HG03135 (cell line): ENCODE results near the gene VTI1A.
A peak's percentile ranks its signal among the peaks of the same experiment; 100 is the strongest.
"Not testable (repeated sequence)": the region's sequence is repeated elsewhere in the genome, so short reads cannot be mapped to it uniquely, and the experiment has no call there.

Experiments
- ATAC-seq: cut with Tn5 transposase; IDR thresholded peaks from one replicate; pipeline ENCODE4 v1.9.1; 2021; ENCODE audit warnings: mild to moderate bottlenecking, moderate library complexity; ENCODE audit not compliant: unreplicated experiment

Gene VTI1A

GRCh38 chr10:112448888-112449287, 1.9 kb downstream of the VTI1A start:
- no peak for ATAC-seq

DNA sequence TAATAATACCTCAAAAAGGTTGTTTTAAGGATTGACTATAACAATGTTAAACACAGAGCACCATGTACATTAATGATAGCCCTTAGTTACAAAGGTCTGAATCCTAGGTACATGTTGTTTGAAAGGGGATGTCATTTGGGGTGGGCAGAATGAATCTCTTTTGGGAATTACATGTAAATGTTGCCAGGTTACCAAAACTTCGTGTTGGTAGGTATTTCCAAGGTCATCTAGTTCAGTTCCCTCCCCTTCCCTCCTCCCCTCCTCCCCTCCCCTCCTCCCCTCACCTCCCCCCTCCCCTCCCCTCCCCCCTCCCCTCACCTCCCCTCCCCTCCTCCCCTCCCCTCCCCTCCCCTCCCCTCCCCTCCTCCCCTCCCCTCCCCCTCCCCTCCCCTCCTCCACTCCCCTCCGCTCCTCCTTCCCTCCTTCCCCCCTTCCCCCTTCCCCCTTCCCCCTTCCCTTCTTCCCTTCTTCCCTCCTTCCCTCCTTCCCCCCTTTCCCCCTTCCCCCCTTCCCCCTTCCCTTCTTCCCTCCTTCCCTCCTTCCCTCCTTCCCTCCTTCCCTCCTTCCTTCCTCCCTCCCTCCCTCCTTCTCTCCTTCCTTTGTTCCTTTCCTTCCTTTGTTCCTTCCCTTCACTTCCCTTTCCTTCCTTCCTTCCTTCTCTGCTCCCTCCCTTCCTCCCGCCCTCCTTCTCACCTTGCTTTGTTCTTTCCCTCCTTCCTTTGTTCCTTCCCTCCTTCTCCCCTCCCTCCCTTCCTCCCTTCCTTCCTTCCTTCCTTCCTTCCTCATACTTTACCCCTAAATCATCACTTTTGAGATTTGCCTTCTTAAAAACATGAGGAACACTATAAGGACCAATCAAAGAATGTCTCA, 8.1 kb downstream of the VTI1A start:
- no peak for ATAC-seq

- ATAC-seq, result no peak
These were observed 9.5 kb downstream of the VTI1A start for GRCh38 chr10:112456533-112456932.

GRCh38 chr10:112460366-112460765, 13.4 kb downstream of the VTI1A start:
- no peak for ATAC-seq

- no peak for ATAC-seq
These were observed 14.2 kb downstream of the VTI1A start for GRCh38 chr10:112461029-112461887.

DNA sequence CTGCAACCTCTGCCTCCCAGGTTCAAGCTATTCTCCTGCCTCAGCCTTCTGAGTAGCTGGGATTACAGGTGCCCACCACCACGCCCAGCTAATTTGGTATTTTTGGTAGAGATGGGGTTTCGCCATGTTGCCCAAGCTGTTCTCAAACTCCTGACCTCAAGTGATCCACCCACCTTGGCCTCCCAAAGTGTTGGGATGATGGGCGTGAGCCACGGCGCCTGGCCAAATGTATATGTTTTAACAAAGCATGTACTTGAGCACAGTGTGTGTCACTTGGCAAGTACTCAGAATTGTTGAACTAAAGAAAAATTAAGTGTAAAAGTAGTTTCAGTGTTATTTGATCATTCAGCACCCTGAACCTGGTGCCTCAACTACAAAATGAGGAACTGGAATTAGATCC, 17.1 kb downstream of the VTI1A start:
- ATAC-seq, result not testable (repeated sequence)

- no peak for ATAC-seq
These were observed 18.4 kb downstream of the VTI1A start for GRCh38 chr10:112465299-112465883.

GRCh38 chr10:112466802-112467201, 19.8 kb downstream of the VTI1A start:
- ATAC-seq, result no peak

DNA sequence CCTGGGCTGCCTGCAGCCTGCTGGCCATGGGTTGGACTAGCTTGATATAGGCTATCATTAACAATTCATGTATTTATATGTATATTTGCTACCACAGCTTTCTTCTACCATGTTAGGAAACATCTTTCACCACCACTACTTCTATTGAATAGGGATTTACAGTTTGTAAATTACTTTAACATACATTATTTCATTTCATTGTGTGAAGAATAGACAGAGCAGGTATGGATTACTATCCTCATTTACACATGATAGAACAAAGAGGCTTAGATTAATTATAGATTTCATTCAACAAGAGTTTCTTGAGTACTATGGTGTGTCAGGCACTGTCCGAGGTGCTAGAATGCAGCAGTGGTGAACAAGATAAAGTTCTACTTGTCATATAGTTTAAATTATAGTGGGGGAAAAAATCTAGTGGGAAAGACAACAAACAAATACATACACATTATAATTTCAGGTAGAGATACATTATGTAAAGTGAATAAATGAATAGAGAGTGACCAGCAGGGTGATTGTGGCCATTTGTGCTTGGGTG, 20.6 kb downstream of the VTI1A start:
- ATAC-seq, result no peak

GRCh38 chr10:112471878-112472487, 25.0 kb downstream of the VTI1A start:
- ATAC-seq, result peak; percentile 80

DNA sequence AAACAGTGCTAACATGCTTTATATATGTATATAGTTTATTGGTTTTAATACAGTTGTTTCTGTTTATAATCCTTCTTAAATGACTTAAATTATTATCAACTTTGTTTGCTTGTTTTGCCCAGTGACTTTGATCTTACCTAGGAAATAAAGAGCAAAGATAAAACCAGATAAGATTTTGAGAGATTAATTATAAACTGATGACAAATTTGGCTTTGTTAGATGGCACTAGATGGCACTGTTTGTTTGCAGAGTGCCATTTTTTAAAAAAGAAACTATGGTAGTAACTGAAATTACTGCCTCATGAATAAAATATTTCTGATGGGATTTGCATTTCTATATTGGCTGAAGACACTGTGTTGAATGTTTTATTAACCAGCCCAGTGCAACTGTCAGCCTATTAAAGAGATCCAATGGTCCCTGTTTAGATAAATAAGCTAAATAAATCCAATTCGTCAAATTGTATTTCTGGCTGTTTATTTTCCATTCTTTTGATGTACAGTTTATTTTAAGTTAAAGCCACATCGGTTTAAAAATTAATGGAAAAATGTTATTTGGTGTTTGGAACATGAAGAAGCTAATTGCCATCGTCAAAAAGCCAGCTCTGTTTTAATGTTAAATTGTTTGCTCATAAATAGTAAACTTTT, 28.7 kb downstream of the VTI1A start:
- ATAC-seq, result no peak

DNA sequence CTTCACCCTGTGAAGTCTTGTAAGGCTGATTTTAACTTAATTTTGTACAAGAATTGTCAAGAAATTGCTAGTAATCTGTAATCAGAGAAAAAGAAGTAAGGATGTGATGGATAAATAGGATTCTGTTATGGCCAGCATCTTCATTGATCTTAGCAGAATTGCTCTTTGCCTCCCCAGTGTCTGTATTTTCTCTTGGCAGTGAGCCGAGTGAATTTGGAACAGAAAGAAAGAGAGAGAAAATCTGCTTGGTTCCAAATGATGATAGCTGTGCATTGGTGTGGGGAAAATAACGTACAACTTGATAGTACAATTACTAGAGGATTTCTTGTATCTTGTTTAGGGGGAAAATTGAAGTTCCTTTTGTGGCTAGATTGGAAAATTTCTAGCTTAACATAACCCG, 34.6 kb downstream of the VTI1A start:
- no peak for ATAC-seq

GRCh38 chr10:112484399-112484798, 37.4 kb downstream of the VTI1A start:
- no peak for ATAC-seq

GRCh38 chr10:112487964-112488363, 40.9 kb downstream of the VTI1A start:
- no peak for ATAC-seq

DNA sequence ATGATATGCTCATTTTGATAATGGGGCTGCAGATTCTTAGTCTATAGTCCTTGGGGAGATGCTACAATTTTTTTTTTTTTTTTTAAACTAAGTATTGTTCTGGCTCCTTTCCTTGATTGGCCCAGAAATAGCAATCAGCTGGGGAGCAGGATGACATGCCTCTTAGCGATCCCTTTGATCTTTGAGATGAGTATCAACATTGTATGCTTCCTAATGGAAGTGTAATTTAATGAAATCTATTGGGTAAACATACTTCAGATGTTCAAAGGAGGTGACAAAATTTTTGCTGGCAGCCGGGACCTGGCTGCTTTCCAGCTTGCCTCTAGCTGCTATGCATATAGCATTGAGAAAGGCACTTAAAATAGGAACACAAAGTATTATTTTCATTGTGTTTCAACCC, 43.5 kb downstream of the VTI1A start:
- ATAC-seq, result no peak

DNA sequence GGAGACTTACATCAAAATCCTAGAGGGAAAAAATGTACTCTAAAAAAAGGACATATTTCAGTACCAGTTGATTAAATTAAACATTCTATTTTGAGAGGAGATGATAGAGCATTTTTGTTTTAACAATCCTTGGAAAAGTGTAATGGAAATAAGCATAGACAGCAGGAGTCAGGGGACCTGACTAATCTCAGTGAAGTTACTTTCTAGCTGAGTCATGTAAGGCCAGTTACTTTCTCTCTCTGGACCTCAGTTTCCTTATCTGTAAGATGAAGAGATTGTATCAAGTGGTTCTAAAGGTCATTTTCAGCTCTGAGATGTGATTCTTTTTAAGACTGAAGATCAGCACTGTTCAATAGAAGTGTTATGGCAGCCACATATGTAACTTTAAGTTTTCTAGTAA, 44.1 kb downstream of the VTI1A start:
- ATAC-seq, result no peak

DNA sequence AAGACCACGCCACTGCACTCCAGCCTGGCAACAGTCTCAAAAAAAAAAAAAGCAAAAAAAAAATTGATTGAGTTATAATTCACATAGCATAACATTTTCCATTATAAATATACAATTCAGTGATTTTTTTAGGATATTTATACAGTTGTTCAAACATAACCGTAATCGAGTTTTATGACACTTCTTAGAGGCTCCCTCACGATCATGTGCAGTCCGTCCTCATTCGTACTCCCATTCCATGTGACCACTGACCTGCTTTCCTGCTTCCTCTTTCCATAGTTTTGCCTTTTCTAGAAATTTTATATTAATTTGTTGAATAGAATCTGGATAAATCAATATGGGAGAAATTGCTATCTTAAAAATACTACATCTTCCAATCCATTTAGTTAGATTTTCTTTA, 45.7 kb downstream of the VTI1A start:
- ATAC-seq, result no peak

- peak; percentile 83 for ATAC-seq
These were observed 50.4 kb downstream of the VTI1A start for GRCh38 chr10:112497347-112497950.

DNA sequence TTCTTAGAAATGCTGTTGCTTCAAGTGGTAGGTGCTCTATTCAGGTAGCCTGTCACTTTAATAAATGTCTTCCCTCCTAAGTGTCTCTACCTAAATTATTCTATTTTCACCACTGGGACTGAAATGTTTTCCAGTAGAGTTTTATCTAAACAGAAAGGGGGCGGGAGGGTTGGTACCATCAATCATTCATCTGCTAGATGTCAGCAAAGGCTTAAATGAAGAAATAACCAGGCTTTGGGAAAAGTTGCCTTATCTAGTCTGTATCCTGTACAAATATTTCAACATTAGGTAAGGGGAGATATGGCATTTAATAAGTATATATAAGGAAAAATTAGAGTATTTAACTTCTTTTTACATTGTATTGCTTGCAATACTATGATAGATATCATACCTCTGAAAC, 51.8 kb downstream of the VTI1A start:
- no peak for ATAC-seq

- ATAC-seq, result not testable (repeated sequence)
These were observed 53.0 kb downstream of the VTI1A start for GRCh38 chr10:112499985-112500384.
